BLaER1 treated with 17β-estradiol and CSF1 and Interleukin-3, amounts not matched to agents 10 nM and 100 nM (cell line): ENCODE data around the gene SPPL3.

Source experiments
- H3K27ac ChIP-seq, 11 experiments: shearing (Covaris generic); formaldehyde crosslinking; 2 replicates each; pipeline ENCODE4 v1.8.1; 2022
- H3K27me3 ChIP-seq, 11 experiments: shearing (Covaris generic); formaldehyde crosslinking; 2 replicates each; pipeline ENCODE4 v1.8.1; 2022
- H3K36me3 ChIP-seq, 11 experiments: shearing (Covaris generic); formaldehyde crosslinking; 2 replicates each; pipeline ENCODE4 v1.8.1; 2022
- H3K4me1 ChIP-seq, 10 experiments: shearing (Covaris generic); formaldehyde crosslinking; 2 replicates each; pipeline ENCODE4 v1.8.1; 2022
- H3K4me2 ChIP-seq, 11 experiments: shearing (Covaris generic); formaldehyde crosslinking; 2 replicates each; pipeline ENCODE4 v1.8.1; 2022
- H3K4me3 ChIP-seq, 10 experiments: shearing (Covaris generic); formaldehyde crosslinking; 2 replicates each; pipeline ENCODE4 v1.8.1; 2022
- H3K9ac ChIP-seq, 11 experiments: shearing (Covaris generic); formaldehyde crosslinking; 2 replicates each; pipeline ENCODE4 v1.8.1; 2022
- H3K9me3 ChIP-seq, 11 experiments: shearing (Covaris generic); formaldehyde crosslinking; replicated peaks in 1 of 11; 2 replicates each; pipeline ENCODE4 v1.8.1; 2022
- H4K20me1 ChIP-seq, 11 experiments: shearing (Covaris generic); formaldehyde crosslinking; 2 replicates each; pipeline ENCODE4 v1.8.1; 2022
- Cebpa-rat ChIP-seq, 11 experiments: shearing (Covaris generic); IDR thresholded peaks; 2 replicates each; pipeline ENCODE4 v1.8.1; 2022

Gene SPPL3

GRCh38 chr12:120940006-120940405 is 35.8 kb upstream of the SPPL3 start:
- H3K4me3 ChIP-seq: no peak overlapping the region; a peak in 1 of 20 replicates
- no peaks in the 10 kb centered on the region for H3K27me3 ChIP-seq
- no peak for TF ChIP-seq Cebpa-rat (IDR thresholded peaks at IDR 0.05)
- no peaks in the 10 kb centered on the region for H4K20me1 ChIP-seq
- H3K4me1 ChIP-seq: peaks cover 3 to 91% (median 64%) of the 10 kb centered on the region in 10 experiments; a peak in 18 of 20 replicates
- no peaks in the 10 kb centered on the region for H3K36me3 ChIP-seq
- H3K4me2 ChIP-seq: peak overlapping the region in 9 of 11 experiments; percentile 37 to 88 (median 77); a peak in 16 of 22 replicates
- H3K27ac ChIP-seq: peak overlapping the region in 9 of 11 experiments; percentile 9 to 56 (median 23); a peak in 11 of 22 replicates
- H3K9me3 ChIP-seq: peaks cover 0 to 6% (median 0%) of the 10 kb centered on the region in 11 experiments; a peak in 1 of 22 replicates
- peak overlapping the region in 2 of 11 experiments; percentile 1 to 11; a peak in 3 of 22 replicates for H3K9ac ChIP-seq

GRCh38 chr12:120939523-120939922 is 35.4 kb upstream of the SPPL3 start:
- no peaks in the 10 kb centered on the region for H3K27me3 ChIP-seq
- H3K4me2 ChIP-seq: peak overlapping the region in 9 of 11 experiments; percentile 2 to 88 (median 77); a peak in 16 of 22 replicates
- TF ChIP-seq Cebpa-rat (IDR thresholded peaks at IDR 0.05): no peak
- H3K36me3 ChIP-seq: no peaks in the 10 kb centered on the region
- no peaks in the 10 kb centered on the region for H4K20me1 ChIP-seq
- peaks cover 0 to 6% (median 0%) of the 10 kb centered on the region in 11 experiments; a peak in 1 of 22 replicates for H3K9me3 ChIP-seq
- H3K4me1 ChIP-seq: peaks cover 3 to 91% (median 64%) of the 10 kb centered on the region in 10 experiments; a peak in 18 of 20 replicates
- H3K4me3 ChIP-seq: peak overlapping the region in 1 of 10 experiments; percentile 18; a peak in 1 of 20 replicates
- H3K9ac ChIP-seq: peak overlapping the region in 3 of 11 experiments; percentile 12 to 28 (median 14); a peak in 4 of 22 replicates
- H3K27ac ChIP-seq: peak overlapping the region in 5 of 11 experiments; percentile 20 to 56 (median 43); a peak in 11 of 22 replicates

- Histone ChIP-seq H3K4me3 (no peak overlapping the region), H3K4me1 (peaks cover 3 to 92% (median 64%) of the 10 kb centered on the region in 10 experiments; a peak in 18 of 20 replicates), H3K27me3 (no peaks in the 10 kb centered on the region), H3K4me2 (peak overlapping the region in 6 of 11 experiments; percentile 55 to 82 (median 78); a peak in 11 of 22 replicates), H3K9me3 (peaks cover 0 to 6% (median 0%) of the 10 kb centered on the region in 11 experiments; a peak in 1 of 22 replicates), H4K20me1 (no peaks in the 10 kb centered on the region), H3K9ac (no peak overlapping the region), H3K27ac (no peak overlapping the region; a peak in 2 of 22 replicates), H3K36me3 (no peaks in the 10 kb centered on the region)
- TF ChIP-seq Cebpa-rat (IDR thresholded peaks at IDR 0.05): no peak
These were observed 34.3 kb upstream of the SPPL3 start for GRCh38 chr12:120938496-120938895.

GRCh38 chr12:120936197-120936596 is 32.0 kb upstream of the SPPL3 start:
- no peak for TF ChIP-seq Cebpa-rat (IDR thresholded peaks at IDR 0.05)
- no peaks in the 10 kb centered on the region for H3K27me3 ChIP-seq

GRCh38 chr12:120933786-120934185 is 29.6 kb upstream of the SPPL3 start:
- Histone ChIP-seq H3K27ac (no peak overlapping the region; a peak in 1 of 22 replicates), H3K4me2 (peak overlapping the region in 5 of 11 experiments; percentile 4 to 80 (median 15); a peak in 6 of 22 replicates), H4K20me1 (no peaks in the 10 kb centered on the region), H3K27me3 (no peaks in the 10 kb centered on the region), H3K9ac (no peak overlapping the region), H3K4me3 (no peak overlapping the region), H3K36me3 (no peaks in the 10 kb centered on the region), H3K9me3 (no peaks in the 10 kb centered on the region), H3K4me1 (peaks cover 0 to 58% (median 31%) of the 10 kb centered on the region in 10 experiments; a peak in 12 of 20 replicates)
- no peak for TF ChIP-seq Cebpa-rat (IDR thresholded peaks at IDR 0.05)

More at GRCh38 chr12:120936197-120936596, 32.0 kb upstream of the SPPL3 start:
- peaks cover 0 to under 1% (median 0%) of the 10 kb centered on the region in 11 experiments; a peak in 1 of 22 replicates for H3K9me3 ChIP-seq
- no peak overlapping the region for H3K4me3 ChIP-seq
- H3K36me3 ChIP-seq: no peaks in the 10 kb centered on the region
- H4K20me1 ChIP-seq: no peaks in the 10 kb centered on the region
- H3K9ac ChIP-seq: 0 out of 22 replicates have a peak overlapping the region, but pooled peaks of 1 of the 11 experiments have one; percentile 33
- peak overlapping the region in 4 of 11 experiments; percentile 20 to 47 (median 36); a peak in 3 of 22 replicates for H3K27ac ChIP-seq
- H3K4me1 ChIP-seq: peaks cover 3 to 82% (median 55%) of the 10 kb centered on the region in 10 experiments; a peak in 18 of 20 replicates
- peak overlapping the region in 8 of 11 experiments; percentile 15 to 80 (median 67); a peak in 15 of 22 replicates for H3K4me2 ChIP-seq

GRCh38 chr12:120932956-120933526 is 28.9 kb upstream of the SPPL3 start:
- Histone ChIP-seq H3K27ac (no peak overlapping the region; a peak in 1 of 22 replicates), H3K9ac (no peak overlapping the region), H3K27me3 (no peaks in the 10 kb centered on the region), H3K9me3 (no peaks in the 10 kb centered on the region), H3K36me3 (no peaks in the 10 kb centered on the region), H3K4me1 (peaks cover 0 to 50% (median 25%) of the 10 kb centered on the region in 10 experiments; a peak in 12 of 20 replicates), H3K4me2 (peak overlapping the region in 3 of 11 experiments; percentile 15 to 80 (median 77); a peak in 4 of 22 replicates), H4K20me1 (no peaks in the 10 kb centered on the region), H3K4me3 (no peak overlapping the region)
- TF ChIP-seq Cebpa-rat (IDR thresholded peaks at IDR 0.05): no peak

- no peak overlapping the region for H3K4me3 ChIP-seq
- H4K20me1 ChIP-seq: no peaks in the 10 kb centered on the region
- H3K9me3 ChIP-seq: no peaks in the 10 kb centered on the region
- TF ChIP-seq Cebpa-rat (IDR thresholded peaks at IDR 0.05): no peak
- no peaks in the 10 kb centered on the region for H3K27me3 ChIP-seq
- H3K27ac ChIP-seq: no peak overlapping the region
- H3K9ac ChIP-seq: no peak overlapping the region
- no peak overlapping the region for H3K4me2 ChIP-seq
- peaks cover 0 to 41% (median 15%) of the 10 kb centered on the region in 10 experiments; a peak in 12 of 20 replicates for H3K4me1 ChIP-seq
- H3K36me3 ChIP-seq: no peaks in the 10 kb centered on the region
These were observed 27.9 kb upstream of the SPPL3 start for GRCh38 chr12:120932058-120932457.

DNA sequence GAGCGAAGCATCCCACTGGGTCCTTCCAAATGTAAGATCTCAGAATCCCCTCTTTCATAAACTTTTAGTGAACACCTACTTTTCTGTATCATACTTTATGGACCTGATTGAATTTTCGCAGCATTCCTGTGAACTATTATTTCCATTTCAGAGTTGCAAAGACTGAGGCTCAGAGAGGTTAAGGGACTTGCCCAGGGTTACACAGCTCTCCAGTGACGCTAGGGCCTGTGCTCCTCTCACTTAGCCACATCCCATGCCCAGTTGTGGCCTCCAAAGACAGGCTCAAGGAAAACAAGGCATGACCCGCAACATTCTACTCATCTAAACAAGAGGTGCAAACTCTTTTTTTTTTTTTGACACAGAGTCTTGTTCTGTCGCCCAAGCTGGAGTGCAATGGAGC is 25.9 kb upstream of the SPPL3 start:
- Histone ChIP-seq H3K27ac (no peak overlapping the region), H3K36me3 (no peaks in the 10 kb centered on the region), H3K4me1 (peaks cover 0 to 20% (median 0%) of the 10 kb centered on the region in 10 experiments; a peak in 7 of 20 replicates), H3K9ac (no peak overlapping the region), H3K4me2 (no peak overlapping the region), H3K27me3 (no peaks in the 10 kb centered on the region), H3K9me3 (peaks cover 0 to 11% (median 0%) of the 10 kb centered on the region in 11 experiments; a peak in 5 of 22 replicates), H4K20me1 (no peaks in the 10 kb centered on the region), H3K4me3 (no peak overlapping the region)
- no peak for TF ChIP-seq Cebpa-rat (IDR thresholded peaks at IDR 0.05)
